Liver (tissue), 9 donors: ENCODE measurements around the gene SPI1. TPM values are rescaled to one million over a fixed set of nuclear protein-coding genes. Genes with fewer than 3 reads are reported as not detected.

Experiments used
- DNase-seq: peaks from one replicate; pipeline ENCODE4 v3.0.0-alpha.2; 2017; ENCODE audit warnings: low spot score
- H3K27ac ChIP-seq, 2 donors: one replicate each; pipeline ENCODE4 v1.7.0; 2013; ENCODE audit warnings: inconsistent platforms in 2 of 2, low read length in 2 of 2, control low read depth in 1 of 2, low read depth in 1 of 2, mild to moderate bottlenecking in 1 of 2
- H3K27me3 ChIP-seq, 4 donors: one replicate each; pipeline versions ENCODE4 v1.6.1 to v1.7.0; 2013; ENCODE audit warnings: low read length in 3 of 4, inconsistent platforms in 1 of 4, mild to moderate bottlenecking in 1 of 4, moderate library complexity in 1 of 4; ENCODE audit not compliant: control insufficient read depth in 4 of 4, insufficient read depth in 4 of 4
- H3K36me3 ChIP-seq, 4 donors: one replicate each; pipeline versions ENCODE4 v1.6.1 to v1.7.0; 2013; ENCODE audit warnings: low read length in 3 of 4, mild to moderate bottlenecking in 3 of 4, low read depth in 1 of 4, moderate library complexity in 1 of 4; ENCODE audit not compliant: control insufficient read depth in 4 of 4, insufficient read depth in 3 of 4
- H3K4me1 ChIP-seq, 4 donors: one replicate each; pipeline versions ENCODE4 v1.6.1 to v1.7.0; 2013; ENCODE audit warnings: low read length in 3 of 4, mild to moderate bottlenecking in 3 of 4, moderate library complexity in 1 of 4; ENCODE audit not compliant: control insufficient read depth in 4 of 4, insufficient read depth in 4 of 4
- H3K4me3 ChIP-seq, 3 donors: one replicate each; pipeline versions ENCODE4 v1.6.1 to v1.7.0; 2013; ENCODE audit warnings: low read length in 3 of 3, control low read depth in 1 of 3, low read depth in 1 of 3, mild to moderate bottlenecking in 1 of 3
- H3K9ac ChIP-seq, 2 donors: one replicate each; pipeline ENCODE4 v1.7.0; 2013; ENCODE audit warnings: low read length in 2 of 2, mild to moderate bottlenecking in 2 of 2, moderate library complexity in 2 of 2, control low read depth in 1 of 2, low read depth in 1 of 2
- H3K9me3 ChIP-seq, 4 donors: one replicate each; pipeline versions ENCODE4 v1.6.1 to v1.7.0; 2013; ENCODE audit warnings: low read length in 3 of 4; ENCODE audit not compliant: control insufficient read depth in 4 of 4
- CTCF ChIP-seq: fragments of 150-350 bp; IDR thresholded peaks from 2 replicates; pipeline ENCODE4 v1.5.1; 2017; ENCODE audit warnings: improper control_type of control experiment, low read depth, low read length; ENCODE audit not compliant: missing input control
- EGR1 ChIP-seq, 2 donors: IDR thresholded peaks; 2 replicates each; pipeline ENCODE4 v1.6.1; 2016 to 2018; ENCODE audit warnings: antibody characterized with exemption in 2 of 2, low read depth in 2 of 2
- HNF4A ChIP-seq, 2 donors: conservative IDR thresholded peaks; 2 replicates each; pipeline ENCODE4 v1.6.1; 2016; ENCODE audit warnings: antibody characterized with exemption in 2 of 2, mild to moderate bottlenecking in 2 of 2
- HNF4G ChIP-seq: IDR thresholded peaks from 2 replicates; pipeline ENCODE4 v1.6.1; 2016; ENCODE audit warnings: antibody characterized with exemption
- JUND ChIP-seq, 2 donors: IDR thresholded peaks; 2 replicates each; pipeline ENCODE4 v1.6.1; 2016; ENCODE audit warnings: antibody characterized with exemption in 2 of 2
- NR2F2 ChIP-seq: IDR thresholded peaks from 2 replicates; pipeline ENCODE4 v1.6.1; 2016; ENCODE audit warnings: antibody characterized with exemption
- RAD21 ChIP-seq, 2 donors: IDR thresholded peaks; 2 replicates each; pipeline ENCODE4 v1.6.1; 2016; ENCODE audit warnings: antibody characterized with exemption in 2 of 2, mild to moderate bottlenecking in 2 of 2
- RXRA ChIP-seq, 2 donors: IDR thresholded peaks; 2 replicates each; pipeline ENCODE4 v1.6.1; 2017 to 2018; ENCODE audit warnings: antibody characterized with exemption in 2 of 2, mild to moderate bottlenecking in 1 of 2
- TAF1 ChIP-seq: conservative IDR thresholded peaks from 2 replicates; pipeline ENCODE4 v1.6.1; 2016; ENCODE audit warnings: antibody characterized with exemption, mild to moderate bottlenecking
- YY1 ChIP-seq: IDR thresholded peaks from 2 replicates; pipeline ENCODE4 v1.6.1; 2016; ENCODE audit warnings: antibody characterized with exemption, mild to moderate bottlenecking
- ZBTB33 ChIP-seq: IDR thresholded peaks from 2 replicates; pipeline ENCODE4 v1.6.1; 2016; ENCODE audit warnings: antibody characterized with exemption
- WGBS: extraction: QIAGEN DNeasy Blood & Tissue Kit; methylation state at CpG from one replicate; pipeline ENCODE4 v1.1.7; 2013; 5-methylcytosine and 5-hydroxymethylcytosine counted together
- polyA plus RNA-seq, 2 donors: library from polyadenylated mRNA; stranded (reverse) in 1 of 2; unstranded in 1 of 2; fragments of 200-250 nt in 1 of 2; fragments of >200 nt in 1 of 2; fragmentation: Nextera tagmentation in 1 of 2; extraction: Ambion mirVana in 1 of 2; gene quantifications; one replicate each; pipeline versions ENCODE4 v1.2.1 to v1.2.3, GENCODE V29; 2013 to 2015
- total RNA-seq, 2 donors: library from RNA; depleted of rRNA; stranded (reverse); fragments of >200 nt; gene quantifications; one replicate each; pipeline ENCODE4 v1.2.3, GENCODE V29; 2014
- TF ChIP-seq, protein P1 (sequence below): IDR thresholded peaks from 2 replicates; pipeline ENCODE4 v1.6.1; 2016; ENCODE audit warnings: antibody characterized with exemption, mild to moderate bottlenecking
- donor health status: healthy.
- donor health status: healthy.
- donor health status: healthy.
- donor health status: healthy.
- donor health status: healthy.

Gene SPI1
- total and polyA plus RNA-seq, 4 donors, result 2.3 to 14.4 (median 13.3) TPM

- 80% methylated on average over 15 of the region's 15 CpGs for WGBS
- H3K9me3 ChIP-seq, result no peaks in the 10 kb centered on the region
- peaks cover 18 to 56% (median 30%) of the 10 kb centered on the region in 4 donors for H3K36me3 ChIP-seq
- peak; percentile 34 for DNase-seq
- TF ChIP-seq HNF4A (conservative IDR thresholded peaks at IDR 0.05) (no peak), CTCF (no peak), EGR1 (IDR thresholded peaks at IDR 0.05; ENCODE audit: low read depth in 2 of 2) (no peak), RXRA (IDR thresholded peaks at IDR 0.05) (no peak)
- H3K27ac ChIP-seq, result no peak overlapping the region
- H3K4me3 ChIP-seq, result no peak overlapping the region
- no peaks in the 10 kb centered on the region for H3K4me1 ChIP-seq
- H3K27me3 ChIP-seq, result no peaks in the 10 kb centered on the region
- H3K9ac ChIP-seq, result no peak overlapping the region
Measured at GRCh38 chr11:47325271-47326041, 52.9 kb downstream of the SPI1 start.

DNA sequence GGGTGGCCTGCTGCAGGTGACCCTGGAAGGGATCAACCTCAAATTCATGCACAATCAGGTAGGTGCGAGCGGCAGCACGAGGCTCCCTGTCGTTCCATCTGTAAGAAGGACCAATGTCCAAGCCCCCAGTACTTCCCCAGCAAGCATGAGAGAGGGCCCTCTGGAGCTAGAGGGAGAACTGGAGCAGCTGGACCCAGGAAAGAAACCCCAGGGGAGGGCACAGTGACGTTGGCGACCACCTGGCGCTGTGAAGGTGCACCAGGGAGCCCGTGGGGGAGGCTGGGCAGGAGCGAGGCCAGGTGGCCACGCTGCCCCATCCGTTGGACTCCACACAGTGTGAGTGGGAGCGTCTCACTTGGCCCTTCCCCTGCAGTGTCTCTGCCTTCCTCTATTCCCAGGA is 53.8 kb downstream of the SPI1 start:
- WGBS, result 94% methylated on average over 12 of the region's 12 CpGs
- Histone ChIP-seq H3K27me3 (no peaks in the 10 kb centered on the region), H3K27ac (no peak overlapping the region), H3K4me1 (no peaks in the 10 kb centered on the region), H3K4me3 (no peak overlapping the region), H3K9me3 (no peaks in the 10 kb centered on the region), H3K9ac (no peak overlapping the region), H3K36me3 (peaks cover 17 to 48% (median 29%) of the 10 kb centered on the region in 4 donors)
- DNase-seq, result no peak
- TF ChIP-seq YY1 (no peak), RXRA (IDR thresholded peaks at IDR 0.05) (no peak), NR2F2 (no peak), JUND (IDR thresholded peaks at IDR 0.05) (no peak), TAF1 (no peak), ZBTB33 (no peak), HNF4A (conservative IDR thresholded peaks at IDR 0.05) (no peak), HNF4G (no peak), RAD21 (IDR thresholded peaks at IDR 0.05) (no peak)
- TF ChIP-seq, protein P1, sequence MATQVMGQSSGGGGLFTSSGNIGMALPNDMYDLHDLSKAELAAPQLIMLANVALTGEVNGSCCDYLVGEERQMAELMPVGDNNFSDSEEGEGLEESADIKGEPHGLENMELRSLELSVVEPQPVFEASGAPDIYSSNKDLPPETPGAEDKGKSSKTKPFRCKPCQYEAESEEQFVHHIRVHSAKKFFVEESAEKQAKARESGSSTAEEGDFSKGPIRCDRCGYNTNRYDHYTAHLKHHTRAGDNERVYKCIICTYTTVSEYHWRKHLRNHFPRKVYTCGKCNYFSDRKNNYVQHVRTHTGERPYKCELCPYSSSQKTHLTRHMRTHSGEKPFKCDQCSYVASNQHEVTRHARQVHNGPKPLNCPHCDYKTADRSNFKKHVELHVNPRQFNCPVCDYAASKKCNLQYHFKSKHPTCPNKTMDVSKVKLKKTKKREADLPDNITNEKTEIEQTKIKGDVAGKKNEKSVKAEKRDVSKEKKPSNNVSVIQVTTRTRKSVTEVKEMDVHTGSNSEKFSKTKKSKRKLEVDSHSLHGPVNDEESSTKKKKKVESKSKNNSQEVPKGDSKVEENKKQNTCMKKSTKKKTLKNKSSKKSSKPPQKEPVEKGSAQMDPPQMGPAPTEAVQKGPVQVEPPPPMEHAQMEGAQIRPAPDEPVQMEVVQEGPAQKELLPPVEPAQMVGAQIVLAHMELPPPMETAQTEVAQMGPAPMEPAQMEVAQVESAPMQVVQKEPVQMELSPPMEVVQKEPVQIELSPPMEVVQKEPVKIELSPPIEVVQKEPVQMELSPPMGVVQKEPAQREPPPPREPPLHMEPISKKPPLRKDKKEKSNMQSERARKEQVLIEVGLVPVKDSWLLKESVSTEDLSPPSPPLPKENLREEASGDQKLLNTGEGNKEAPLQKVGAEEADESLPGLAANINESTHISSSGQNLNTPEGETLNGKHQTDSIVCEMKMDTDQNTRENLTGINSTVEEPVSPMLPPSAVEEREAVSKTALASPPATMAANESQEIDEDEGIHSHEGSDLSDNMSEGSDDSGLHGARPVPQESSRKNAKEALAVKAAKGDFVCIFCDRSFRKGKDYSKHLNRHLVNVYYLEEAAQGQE, result no peak
